CD14-positive monocyte (primary cell): ENCODE data around the gene PDILT. TPM values are rescaled to one million over a fixed set of nuclear protein-coding genes. Genes with fewer than 3 reads are reported as not detected.

ENCODE experiments used
- DNase-seq, 3 donors: peaks; one replicate each; pipeline ENCODE4 v3.0.0-alpha.2; 2011 to 2022
- H2AFZ ChIP-seq: 2 replicates; pipeline ENCODE4 v1.6.0; 2012; ENCODE audit warnings: mild to moderate bottlenecking, low read depth, low read length, inconsistent platforms; ENCODE audit not compliant: insufficient read depth, poor library complexity, severe bottlenecking
- H3K27ac ChIP-seq, 2 donors: 1 replicate in 1 of 2; 2 replicates in 1 of 2; pipeline ENCODE4 v1.5.1; 2012 to 2013; ENCODE audit warnings: low read length in 2 of 2, control low read depth in 1 of 2, inconsistent platforms in 1 of 2, low read depth in 1 of 2, mild to moderate bottlenecking in 1 of 2
- H3K27me3 ChIP-seq, 2 donors: one replicate each; pipeline versions ENCODE4 v1.6.0 to v1.6.1; 2011 to 2013; ENCODE audit warnings: low read length in 2 of 2; ENCODE audit not compliant: control insufficient read depth in 2 of 2, insufficient read depth in 2 of 2
- H3K36me3 ChIP-seq, 2 donors: replicated peaks in 1 of 2; 1 replicate in 1 of 2; 2 replicates in 1 of 2; pipeline versions ENCODE4 v1.5.1 to v1.6.1; 2012 to 2013; ENCODE audit warnings: low read length in 2 of 2, control low read depth in 1 of 2, inconsistent platforms in 1 of 2, mild to moderate bottlenecking in 1 of 2; ENCODE audit not compliant: insufficient read depth in 2 of 2, control insufficient read depth in 1 of 2
- H3K4me1 ChIP-seq, 2 donors: 1 replicate in 1 of 2; 2 replicates in 1 of 2; pipeline versions ENCODE4 v1.5.1 to v1.6.1; 2012 to 2013; ENCODE audit warnings: low read length in 2 of 2, control low read depth in 1 of 2, inconsistent platforms in 1 of 2, mild to moderate bottlenecking in 1 of 2, moderate library complexity in 1 of 2; ENCODE audit not compliant: insufficient read depth in 2 of 2, control insufficient read depth in 1 of 2
- H3K4me2 ChIP-seq: replicated peaks from 2 replicates; pipeline ENCODE3; 2012; ENCODE audit warnings: low read length, moderate library complexity, mild to moderate bottlenecking; ENCODE audit not compliant: poor library complexity, severe bottlenecking; ENCODE audit errors: extremely low read depth
- H3K4me3 ChIP-seq, 3 experiments: fragments of 200-600 bp in 1 of 3; sonication (generic) in 1 of 3; replicated peaks in 1 of 3; 1 replicate in 2 of 3; 2 replicates in 1 of 3; pipeline ENCODE4 v1.5.1; 2011 to 2013; ENCODE audit warnings: low read length in 3 of 3, mild to moderate bottlenecking in 3 of 3, control low read depth in 2 of 3, low read depth in 2 of 3, inconsistent platforms in 1 of 3, moderate library complexity in 1 of 3
- H3K79me2 ChIP-seq: 2 replicates; pipeline ENCODE4 v1.6.0; 2012; ENCODE audit warnings: mild to moderate bottlenecking, control low read depth, inconsistent platforms, low read length, moderate library complexity; ENCODE audit not compliant: insufficient read depth
- H3K9ac ChIP-seq: 2 replicates; pipeline ENCODE4 v1.6.0; 2017; ENCODE audit warnings: low read length, mild to moderate bottlenecking; ENCODE audit not compliant: insufficient read depth, poor library complexity, severe bottlenecking
- H3K9me3 ChIP-seq, 2 donors: replicated peaks in 1 of 2; 1 replicate in 1 of 2; 2 replicates in 1 of 2; pipeline versions ENCODE4 v1.5.1 to v1.6.1; 2012 to 2013; ENCODE audit warnings: low read length in 2 of 2, control low read depth in 1 of 2; ENCODE audit not compliant: control insufficient read depth in 1 of 2, insufficient read depth in 1 of 2
- H4K20me1 ChIP-seq: 2 replicates; pipeline ENCODE4 v1.6.0; 2012; ENCODE audit warnings: mild to moderate bottlenecking, low read length, control low read depth, moderate library complexity; ENCODE audit not compliant: insufficient read depth
- H3K27ac Mint-ChIP-seq, 7 donors: one replicate each; pipeline ENCODE4 v1.8.0; 2020; ENCODE audit warnings: mild to moderate bottlenecking in 7 of 7, mixed read lengths in 7 of 7, moderate library complexity in 6 of 7, inconsistent platforms in 2 of 7
- H3K27me3 Mint-ChIP-seq, 3 donors: one replicate each; pipeline ENCODE4 v1.8.0; 2021 to 2022; ENCODE audit warnings: low read depth in 3 of 3, mild to moderate bottlenecking in 3 of 3, mixed read lengths in 3 of 3, moderate library complexity in 3 of 3, inconsistent platforms in 1 of 3
- H3K36me3 Mint-ChIP-seq, 2 donors: one replicate each; pipeline ENCODE4 v1.8.0; 2020; ENCODE audit warnings: mixed read lengths in 2 of 2, inconsistent platforms in 1 of 2, mild to moderate bottlenecking in 1 of 2
- H3K4me1 Mint-ChIP-seq: one replicate; pipeline ENCODE4 v1.8.0; 2020; ENCODE audit warnings: mild to moderate bottlenecking, mixed read lengths
- H3K4me3 Mint-ChIP-seq, 2 donors: one replicate each; pipeline ENCODE4 v1.8.0; 2020; ENCODE audit warnings: mild to moderate bottlenecking in 2 of 2, mixed read lengths in 2 of 2, moderate library complexity in 1 of 2
- H3K9me3 Mint-ChIP-seq, 7 donors: one replicate each; pipeline ENCODE4 v1.8.0; 2020 to 2022; ENCODE audit warnings: mixed read lengths in 7 of 7, mild to moderate bottlenecking in 6 of 7, moderate library complexity in 6 of 7, inconsistent platforms in 2 of 7
- CTCF ChIP-seq: fragments of 200-600 bp; IDR thresholded peaks from one replicate; pipeline ENCODE4 v1.8.0; 2022; ENCODE audit warnings: antibody characterized with exemption, mild to moderate bottlenecking
- WGBS: methylation state at CpG from one replicate; pipeline ENCODE4 v1.1.5; 2013; ENCODE audit warnings: missing lambda C conversion rate; ENCODE audit not compliant: insufficient coverage; 5-methylcytosine and 5-hydroxymethylcytosine counted together
- intact Hi-C, 2 donors: fragments of 100-400 bp; cut with micrococcal nuclease; formaldehyde crosslinking; loops; one replicate each; pipeline versions ENCODE4 v1.15.0 to v1.15.1; 2023
- polyA plus RNA-seq, 3 donors: library from polyadenylated mRNA; depleted of rRNA in 1 of 3; unstranded in 2 of 3; stranded (reverse) in 1 of 3; fragments of 300-500 nt in 2 of 3; fragments of >200 nt in 1 of 3; fragmentation: Illumina TruSeq in 2 of 3; gene quantifications; 1 replicate in 2 of 3; 2 replicates in 1 of 3; pipeline ENCODE4 v1.2.3, GENCODE V29; 2012 to 2021

Gene PDILT
- polyA plus RNA-seq, 3 donors: not detected

GRCh38 chr16:20334396-20334795 is 70.1 kb downstream of the PDILT start:
- no peaks in the 10 kb centered on the region for H3K4me1 ChIP-seq
- H3K27me3 Mint-ChIP-seq: peaks cover 0 to 10% (median 9%) of the 10 kb centered on the region in 3 donors
- no peak overlapping the region for H3K9ac ChIP-seq
- no peaks in the 10 kb centered on the region for H3K36me3 Mint-ChIP-seq
- no peak overlapping the region for H3K4me3 Mint-ChIP-seq
- H4K20me1 ChIP-seq: no peaks in the 10 kb centered on the region
- H3K27ac Mint-ChIP-seq: no peak overlapping the region
- H3K27ac ChIP-seq: no peak overlapping the region
- 80% methylated on average over 1 of the region's 1 CpG for WGBS
- H3K36me3 ChIP-seq: no peaks in the 10 kb centered on the region
- H3K4me3 ChIP-seq: no peak overlapping the region
- no peak for DNase-seq
- H3K4me2 ChIP-seq: no peak overlapping the region
- no peaks in the 10 kb centered on the region for H3K4me1 Mint-ChIP-seq
- no peak overlapping the region for H2AFZ ChIP-seq
- H3K9me3 Mint-ChIP-seq: peaks cover 0 to 2% (median 0%) of the 10 kb centered on the region in 7 donors
- no peaks in the 10 kb centered on the region for H3K79me2 ChIP-seq
- intact Hi-C loops: no loop called here
- H3K27me3 ChIP-seq: no peaks in the 10 kb centered on the region
- H3K9me3 ChIP-seq: no peaks in the 10 kb centered on the region
- TF ChIP-seq CTCF: no peak

GRCh38 chr16:20333120-20333519 is 71.4 kb downstream of the PDILT start:
- H3K4me3 ChIP-seq: no peak overlapping the region
- no peak overlapping the region for H2AFZ ChIP-seq
- 67% methylated on average over 4 of the region's 5 CpGs for WGBS
- no peak for DNase-seq
- H3K4me1 ChIP-seq: no peaks in the 10 kb centered on the region
- Mint-ChIP-seq H3K36me3 (no peaks in the 10 kb centered on the region), H3K27ac (no peak overlapping the region), H3K9me3 (peaks cover 0 to 2% (median 0%) of the 10 kb centered on the region in 7 donors), H3K27me3 (peaks cover 0 to 9% (median 9%) of the 10 kb centered on the region in 3 donors), H3K4me3 (no peak overlapping the region), H3K4me1 (no peaks in the 10 kb centered on the region)
- H3K9ac ChIP-seq: no peak overlapping the region
- H3K27ac ChIP-seq: no peak overlapping the region
- no peaks in the 10 kb centered on the region for H3K27me3 ChIP-seq
- H3K4me2 ChIP-seq: no peak overlapping the region
- no peaks in the 10 kb centered on the region for H3K79me2 ChIP-seq
- no peak for TF ChIP-seq CTCF
- intact Hi-C loops: no loop called here
- H3K36me3 ChIP-seq: no peaks in the 10 kb centered on the region
- H3K9me3 ChIP-seq: no peaks in the 10 kb centered on the region
- H4K20me1 ChIP-seq: no peaks in the 10 kb centered on the region
